ENCODE data around the gene HES1.

GRCh38 chr3:194124193-194124592 lies 11.8 kb upstream of the HES1 start:
- no peak for TF ChIP-seq CTCF (IDR thresholded peaks at IDR 0.05)
- no peak for TF ChIP-seq POLR2AphosphoS5 (IDR thresholded peaks at IDR 0.05)
- no peak for TF ChIP-seq EP300 (IDR thresholded peaks at IDR 0.05)
